Cardiac fibroblast (primary cell): ENCODE results near the gene KCNG1.

ENCODE experiments used
- DNase-seq, 2 donors: peaks; one replicate each; pipeline versions ENCODE4 v3.0.0 to v3.0.0-alpha.2; 2010; ENCODE audit warnings: low read depth in 2 of 2
- H3K4me3 ChIP-seq, 2 donors: replicated peaks in 1 of 2; 1 replicate in 1 of 2; 2 replicates in 1 of 2; pipeline ENCODE4 v1.5.1; 2011; ENCODE audit warnings: low read depth in 2 of 2, low read length in 2 of 2, mild to moderate bottlenecking in 2 of 2, moderate library complexity in 1 of 2
- CTCF ChIP-seq: IDR thresholded peaks from one replicate; pipeline ENCODE4 v1.5.1; 2011; ENCODE audit warnings: low read depth, mild to moderate bottlenecking, low read length, inconsistent platforms

Gene KCNG1

GRCh38 chr20:50969435-50969834, 53.5 kb downstream of the KCNG1 start:
- TF ChIP-seq CTCF = no peak
- no peak for DNase-seq
- H3K4me3 ChIP-seq = no peak overlapping the region

- H3K4me3 ChIP-seq = no peak overlapping the region
- no peak for DNase-seq
- TF ChIP-seq CTCF = no peak
These were observed 54.6 kb downstream of the KCNG1 start for GRCh38 chr20:50968289-50968688.

- no peak for DNase-seq
- TF ChIP-seq CTCF = no peak
- H3K4me3 ChIP-seq = no peak overlapping the region
These were observed 55.3 kb downstream of the KCNG1 start for GRCh38 chr20:50967586-50967985.

- peak overlapping the region; percentile 90 to 96 for H3K4me3 ChIP-seq
- TF ChIP-seq CTCF = no peak
- no peak for DNase-seq
These were observed 63.3 kb downstream of the KCNG1 start for GRCh38 chr20:50959543-50960126.

- H3K4me3 ChIP-seq = peak within 1 kb of the TSS; percentile 90 to 96
- peak; percentile 96 for DNase-seq
- TF ChIP-seq CTCF = no peak
These were observed 64.0 kb downstream of the KCNG1 start, which contains the start of gene MOCS3 for GRCh38 chr20:50958615-50959542. MOCS3 (plus strand) TSS chr20:50958818; CDS start chr20:50958843, 25 bp downstream.

- TF ChIP-seq CTCF = no peak
- DNase-seq = peak; percentile 94 to 95
- H3K4me3 ChIP-seq = peak within 1 kb of the TSS; percentile 90 to 96
These were observed 64.9 kb downstream of the KCNG1 start, which contains the start of gene DPM1 for GRCh38 chr20:50957798-50958614. DPM1 (minus strand) TSS chr20:50958532; CDS start chr20:50958523, 9 bp downstream.
